ENCODE measurements around the gene RPS16. TPM values are rescaled to one million over a fixed set of nuclear protein-coding genes. Genes with fewer than 3 reads are reported as not detected.

The RPS16 gene
- total and polyA plus RNA-seq, 4 donors, result 109 to 1,094 (median 218) TPM

- H3K4me1 ChIP-seq (ENCODE audit: control insufficient read depth in 4 of 4, insufficient read depth in 4 of 4, low read length in 3 of 4), result no peaks in the 10 kb centered on the region
- H3K9ac ChIP-seq (ENCODE audit: low read depth in 1 of 2, low read length in 2 of 2), result no peak overlapping the region
- peaks cover 4 to 7% (median 6%) of the 10 kb centered on the region in 4 donors for H3K36me3 ChIP-seq (ENCODE audit: control insufficient read depth in 4 of 4, insufficient read depth in 3 of 4, low read depth in 1 of 4, low read length in 3 of 4)
- TF ChIP-seq GABPA (IDR thresholded peaks at IDR 0.05 in 1 of 2, conservative IDR thresholded peaks at IDR 0.05 in 1 of 2), result no peak
- no peak for TF ChIP-seq TAF1 (conservative IDR thresholded peaks at IDR 0.05)
- TF ChIP-seq FOXA2 (IDR thresholded peaks at IDR 0.05), result no peak
- TF ChIP-seq HNF4G (IDR thresholded peaks at IDR 0.05), result no peak
- TF ChIP-seq YY1 (IDR thresholded peaks at IDR 0.05), result no peak
- TF ChIP-seq FOXA1 (IDR thresholded peaks at IDR 0.05), result no peak
- no peak for TF ChIP-seq MAX (IDR thresholded peaks at IDR 0.05)
- TF ChIP-seq EGR1 (IDR thresholded peaks at IDR 0.05; ENCODE audit: low read depth in 2 of 2), result no peak
- no peak overlapping the region for H3K4me3 ChIP-seq (ENCODE audit: low read depth in 1 of 3, low read length in 3 of 3)
- 92% methylated on average over 11 of the region's 11 CpGs for WGBS
- no peak overlapping the region for H3K27ac ChIP-seq (ENCODE audit: low read depth in 1 of 2, low read length in 2 of 2)
- H3K27me3 ChIP-seq (ENCODE audit: control insufficient read depth in 4 of 4, insufficient read depth in 4 of 4, low read length in 3 of 4), result no peaks in the 10 kb centered on the region
- no peak for DNase-seq (ENCODE audit: low spot score)
- H3K9me3 ChIP-seq (ENCODE audit: control insufficient read depth in 4 of 4, low read length in 3 of 4), result no peaks in the 10 kb centered on the region
These were observed 8.0 kb downstream of the RPS16 start for GRCh38 chr19:39427707-39428106.

- Histone ChIP-seq H3K36me3 (ENCODE audit: control insufficient read depth in 4 of 4, insufficient read depth in 3 of 4, low read depth in 1 of 4, low read length in 3 of 4) (no peaks in the 10 kb centered on the region), H3K27me3 (ENCODE audit: control insufficient read depth in 4 of 4, insufficient read depth in 4 of 4, low read length in 3 of 4) (no peaks in the 10 kb centered on the region), H3K9me3 (ENCODE audit: control insufficient read depth in 4 of 4, low read length in 3 of 4) (no peaks in the 10 kb centered on the region), H3K4me3 (ENCODE audit: low read depth in 1 of 3, low read length in 3 of 3) (no peak overlapping the region), H3K9ac (ENCODE audit: low read depth in 1 of 2, low read length in 2 of 2) (no peak overlapping the region), H3K27ac (ENCODE audit: low read depth in 1 of 2, low read length in 2 of 2) (no peak overlapping the region), H3K4me1 (ENCODE audit: control insufficient read depth in 4 of 4, insufficient read depth in 4 of 4, low read length in 3 of 4) (no peaks in the 10 kb centered on the region)
- no peak for TF ChIP-seq HNF4A (conservative IDR thresholded peaks at IDR 0.05)
- TF ChIP-seq ZBTB33 (IDR thresholded peaks at IDR 0.05), result no peak
- TF ChIP-seq EGR1 (IDR thresholded peaks at IDR 0.05; ENCODE audit: low read depth in 2 of 2), result no peak
- no peak for TF ChIP-seq RAD21 (IDR thresholded peaks at IDR 0.05)
- no peak for TF ChIP-seq REST (IDR thresholded peaks at IDR 0.05)
- TF ChIP-seq HNF4G (IDR thresholded peaks at IDR 0.05), result no peak
- no peak for TF ChIP-seq ATF3 (IDR thresholded peaks at IDR 0.05)
- no peak for TF ChIP-seq CTCF (IDR thresholded peaks at IDR 0.05; ENCODE audit: low read depth, low read length, missing input control)
- no peak for TF ChIP-seq JUND (IDR thresholded peaks at IDR 0.05)
- no peak for TF ChIP-seq NR2F2 (IDR thresholded peaks at IDR 0.05)
- TF ChIP-seq FOXA1 (IDR thresholded peaks at IDR 0.05), result no peak
- no peak for TF ChIP-seq FOXA2 (IDR thresholded peaks at IDR 0.05)
- DNase-seq (ENCODE audit: low spot score), result no peak
- 75% methylated on average over 5 of the region's 5 CpGs for WGBS
These were observed 9.6 kb downstream of the RPS16 start for GRCh38 chr19:39426170-39426569.

Measured in liver (tissue), 9 donors.